ENCODE measurements around the gene NKRF. TPM values are rescaled to one million over a fixed set of nuclear protein-coding genes. Genes with fewer than 3 reads are reported as not detected.

NKRF gene
- polyA plus RNA-seq, 1 of the 3 experiments (the other 2 are of a cell fraction) = 3.2 TPM

DNA sequence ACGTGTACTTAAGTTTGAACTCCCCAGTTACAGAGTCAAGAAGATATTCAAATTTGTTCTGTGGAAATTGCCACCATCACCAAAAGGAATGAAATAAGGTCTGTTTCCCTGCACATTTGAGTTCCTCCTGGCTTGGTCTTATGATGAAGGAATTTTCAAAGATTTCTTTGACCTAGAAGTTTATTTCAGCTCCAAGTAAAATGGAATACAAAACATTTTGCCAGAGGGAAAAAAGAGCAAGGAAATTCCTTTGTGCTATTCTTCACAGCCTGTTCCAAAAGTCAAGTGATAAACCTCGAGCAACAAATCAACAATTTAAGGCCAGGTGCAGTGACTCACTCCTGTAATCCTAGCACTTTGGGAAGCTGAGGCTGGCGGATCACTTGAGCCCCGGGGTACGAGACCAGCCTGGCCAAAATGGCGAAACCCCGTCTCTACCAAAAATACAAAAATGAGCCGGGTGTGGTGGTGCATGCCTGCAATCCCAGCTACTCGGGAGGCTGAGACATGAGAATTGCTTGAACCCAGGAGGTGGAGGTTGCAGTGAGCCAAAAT lies 3.4 kb downstream of the NKRF start:
- Histone ChIP-seq H3K4me1 (ENCODE audit: control insufficient read depth in 1 of 2, insufficient read depth in 2 of 2, low read depth in 1 of 2, low read length in 1 of 2) (no peaks in the 10 kb centered on the region; a peak in 1 of 4 replicates), H4K20me1 (ENCODE audit: insufficient read depth) (0 out of 2 replicates have a peak, but pooled peaks cover 6% of the 10 kb centered on the region), H3K27ac (ENCODE audit: low read depth in 2 of 2, low read length in 1 of 2) (no peak overlapping the region), H3F3A (replicated peaks; ENCODE audit: insufficient read depth) (no peaks in the 10 kb centered on the region), H3K9me3 (no peaks in the 10 kb centered on the region), H3K9me2 (no peaks in the 10 kb centered on the region), H2AFZ (ENCODE audit: low read depth) (no peak overlapping the region), H3K79me2 (ENCODE audit: insufficient read depth) (peaks cover 60% of the 10 kb centered on the region), H3K27me3 (ENCODE audit: insufficient read depth) (peaks cover 5% of the 10 kb centered on the region; the same call in 1 of the 2 replicates), H3K9ac (no peak overlapping the region), H3K4me2 (no peak overlapping the region), H3K36me3 (replicated peaks in 1 of 2; ENCODE audit: control insufficient read depth in 1 of 2, insufficient read depth in 2 of 2, low read length in 1 of 2) (no peaks in the 10 kb centered on the region), H3K4me3 (ENCODE audit: low read depth in 2 of 2, low read length in 1 of 2) (no peak overlapping the region)
- DNase-seq = no peak
- TF ChIP-seq, protein P1, sequence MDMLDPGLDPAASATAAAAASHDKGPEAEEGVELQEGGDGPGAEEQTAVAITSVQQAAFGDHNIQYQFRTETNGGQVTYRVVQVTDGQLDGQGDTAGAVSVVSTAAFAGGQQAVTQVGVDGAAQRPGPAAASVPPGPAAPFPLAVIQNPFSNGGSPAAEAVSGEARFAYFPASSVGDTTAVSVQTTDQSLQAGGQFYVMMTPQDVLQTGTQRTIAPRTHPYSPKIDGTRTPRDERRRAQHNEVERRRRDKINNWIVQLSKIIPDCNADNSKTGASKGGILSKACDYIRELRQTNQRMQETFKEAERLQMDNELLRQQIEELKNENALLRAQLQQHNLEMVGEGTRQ (IDR thresholded peaks at IDR 0.05; ENCODE audit: borderline replicate concordance, low read depth, low read length) = no peak
- no peak for TF ChIP-seq FOXJ3 (CRISPR knock-in tag; IDR thresholded peaks at IDR 0.05)
- TF ChIP-seq TCF12 (IDR thresholded peaks at IDR 0.05) = no peak
- no peak for TF ChIP-seq SMC3 (IDR thresholded peaks at IDR 0.05; ENCODE audit: low read depth, low read length)
- TF ChIP-seq EP300 (IDR thresholded peaks at IDR 0.05; ENCODE audit: borderline replicate concordance in 1 of 2, low read depth in 1 of 2, low read length in 1 of 2) = no peak
- no peak for TF ChIP-seq FOXM1 (IDR thresholded peaks at IDR 0.05; ENCODE audit: low read depth)
- TF ChIP-seq TAF1 (IDR thresholded peaks at IDR 0.05; ENCODE audit: borderline replicate concordance, low read depth, low read length) = no peak
- TF ChIP-seq POLR2AphosphoS5 (IDR thresholded peaks at IDR 0.05; ENCODE audit: low read depth, low read length) = no peak
- no peak for TF ChIP-seq RFX5 (IDR thresholded peaks at IDR 0.05; ENCODE audit: low read length)
- TF ChIP-seq TEAD4 (IDR thresholded peaks at IDR 0.05; ENCODE audit: borderline replicate concordance, insufficient read depth) = no peak
- TF ChIP-seq MEF2A (IDR thresholded peaks at IDR 0.05; ENCODE audit: borderline replicate concordance, low read depth) = no peak
- TF ChIP-seq, protein P2, sequence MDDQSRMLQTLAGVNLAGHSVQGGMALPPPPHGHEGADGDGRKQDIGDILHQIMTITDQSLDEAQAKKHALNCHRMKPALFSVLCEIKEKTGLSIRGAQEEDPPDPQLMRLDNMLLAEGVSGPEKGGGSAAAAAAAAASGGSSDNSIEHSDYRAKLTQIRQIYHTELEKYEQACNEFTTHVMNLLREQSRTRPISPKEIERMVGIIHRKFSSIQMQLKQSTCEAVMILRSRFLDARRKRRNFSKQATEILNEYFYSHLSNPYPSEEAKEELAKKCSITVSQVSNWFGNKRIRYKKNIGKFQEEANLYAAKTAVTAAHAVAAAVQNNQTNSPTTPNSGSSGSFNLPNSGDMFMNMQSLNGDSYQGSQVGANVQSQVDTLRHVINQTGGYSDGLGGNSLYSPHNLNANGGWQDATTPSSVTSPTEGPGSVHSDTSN (IDR thresholded peaks at IDR 0.05) = no peak
- no peak for TF ChIP-seq RAD21 (IDR thresholded peaks at IDR 0.05; ENCODE audit: low read length)
- TF ChIP-seq EZH2phosphoT487 (IDR thresholded peaks at IDR 0.05; ENCODE audit: borderline replicate concordance, low read depth) = no peak
- TF ChIP-seq, protein P3, sequence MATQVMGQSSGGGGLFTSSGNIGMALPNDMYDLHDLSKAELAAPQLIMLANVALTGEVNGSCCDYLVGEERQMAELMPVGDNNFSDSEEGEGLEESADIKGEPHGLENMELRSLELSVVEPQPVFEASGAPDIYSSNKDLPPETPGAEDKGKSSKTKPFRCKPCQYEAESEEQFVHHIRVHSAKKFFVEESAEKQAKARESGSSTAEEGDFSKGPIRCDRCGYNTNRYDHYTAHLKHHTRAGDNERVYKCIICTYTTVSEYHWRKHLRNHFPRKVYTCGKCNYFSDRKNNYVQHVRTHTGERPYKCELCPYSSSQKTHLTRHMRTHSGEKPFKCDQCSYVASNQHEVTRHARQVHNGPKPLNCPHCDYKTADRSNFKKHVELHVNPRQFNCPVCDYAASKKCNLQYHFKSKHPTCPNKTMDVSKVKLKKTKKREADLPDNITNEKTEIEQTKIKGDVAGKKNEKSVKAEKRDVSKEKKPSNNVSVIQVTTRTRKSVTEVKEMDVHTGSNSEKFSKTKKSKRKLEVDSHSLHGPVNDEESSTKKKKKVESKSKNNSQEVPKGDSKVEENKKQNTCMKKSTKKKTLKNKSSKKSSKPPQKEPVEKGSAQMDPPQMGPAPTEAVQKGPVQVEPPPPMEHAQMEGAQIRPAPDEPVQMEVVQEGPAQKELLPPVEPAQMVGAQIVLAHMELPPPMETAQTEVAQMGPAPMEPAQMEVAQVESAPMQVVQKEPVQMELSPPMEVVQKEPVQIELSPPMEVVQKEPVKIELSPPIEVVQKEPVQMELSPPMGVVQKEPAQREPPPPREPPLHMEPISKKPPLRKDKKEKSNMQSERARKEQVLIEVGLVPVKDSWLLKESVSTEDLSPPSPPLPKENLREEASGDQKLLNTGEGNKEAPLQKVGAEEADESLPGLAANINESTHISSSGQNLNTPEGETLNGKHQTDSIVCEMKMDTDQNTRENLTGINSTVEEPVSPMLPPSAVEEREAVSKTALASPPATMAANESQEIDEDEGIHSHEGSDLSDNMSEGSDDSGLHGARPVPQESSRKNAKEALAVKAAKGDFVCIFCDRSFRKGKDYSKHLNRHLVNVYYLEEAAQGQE (IDR thresholded peaks at IDR 0.05; ENCODE audit: low read depth, low read length) = no peak
- TF ChIP-seq ELF1 (IDR thresholded peaks at IDR 0.05) = no peak
- TF ChIP-seq, protein P4, sequence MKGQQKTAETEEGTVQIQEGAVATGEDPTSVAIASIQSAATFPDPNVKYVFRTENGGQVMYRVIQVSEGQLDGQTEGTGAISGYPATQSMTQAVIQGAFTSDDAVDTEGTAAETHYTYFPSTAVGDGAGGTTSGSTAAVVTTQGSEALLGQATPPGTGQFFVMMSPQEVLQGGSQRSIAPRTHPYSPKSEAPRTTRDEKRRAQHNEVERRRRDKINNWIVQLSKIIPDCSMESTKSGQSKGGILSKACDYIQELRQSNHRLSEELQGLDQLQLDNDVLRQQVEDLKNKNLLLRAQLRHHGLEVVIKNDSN (IDR thresholded peaks at IDR 0.05; ENCODE audit: borderline replicate concordance, low read depth) = no peak
- TF ChIP-seq, protein P5, sequence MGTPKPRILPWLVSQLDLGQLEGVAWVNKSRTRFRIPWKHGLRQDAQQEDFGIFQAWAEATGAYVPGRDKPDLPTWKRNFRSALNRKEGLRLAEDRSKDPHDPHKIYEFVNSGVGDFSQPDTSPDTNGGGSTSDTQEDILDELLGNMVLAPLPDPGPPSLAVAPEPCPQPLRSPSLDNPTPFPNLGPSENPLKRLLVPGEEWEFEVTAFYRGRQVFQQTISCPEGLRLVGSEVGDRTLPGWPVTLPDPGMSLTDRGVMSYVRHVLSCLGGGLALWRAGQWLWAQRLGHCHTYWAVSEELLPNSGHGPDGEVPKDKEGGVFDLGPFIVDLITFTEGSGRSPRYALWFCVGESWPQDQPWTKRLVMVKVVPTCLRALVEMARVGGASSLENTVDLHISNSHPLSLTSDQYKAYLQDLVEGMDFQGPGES (IDR thresholded peaks at IDR 0.05; ENCODE audit: low read depth, low read length) = no peak
- ChIA-PET POLR2A (interaction anchor here (0.7 kb wide), 2 partner anchors 9 to 155 kb away, joined by 3 read pairs; partner anchors contain the start of gene SOWAHD), CTCF (interaction anchor here (1.1 to 1.4 kb wide), 2 partner anchors 24 to 127 kb away, joined by 3 read pairs; no protein-coding TSS in a partner anchor)
- 37% methylated on average over 4 of the region's 9 CpGs for WGBS (ENCODE audit: low lambda C conversion rate)

Data from SK-N-SH (cell line).